T-helper 1 cell treated with Interleukin-12 subunit alpha and Interleukin-12 subunit beta and Interleukin-4 antibody, amounts not matched to agents 30 ng/mL and 1 ng/mL, for 36 hours (primary cell): ENCODE measurements around the gene MAP3K7. TPM values are rescaled to one million over a fixed set of nuclear protein-coding genes. Genes with fewer than 3 reads are reported as not detected.

Experiments used
- intact Hi-C: fragments of 100-400 bp; cut with micrococcal nuclease; formaldehyde crosslinking; loops from one replicate; pipeline ENCODE4 v1.15.1; 2024
- total RNA-seq: library from RNA; stranded (reverse); gene quantifications from 2 replicates; pipeline ENCODE4 v1.2.3, GENCODE V29; 2022

Gene MAP3K7
- total RNA-seq, 1 donor from 2014 or later: 29.9 TPM

GRCh38 chr6:90533615-90534336 lies 53.1 kb downstream of the MAP3K7 start:
- intact Hi-C loops: loop anchor here (2.0 to 5.0 kb wide), 2 partner anchors 51 to 236 kb away; partner anchors contain the start of gene BACH2

GRCh38 chr6:90530882-90531281 lies 56.0 kb downstream of the MAP3K7 start:
- intact Hi-C loops: loop anchor here (5.0 kb wide), 1 partner anchor 234 kb away; the partner anchor contains the start of gene BACH2

- intact Hi-C loops: no loop called here
Measured at GRCh38 chr6:90525421-90525820, 61.5 kb downstream of the MAP3K7 start.

GRCh38 chr6:90523779-90524310 lies 63.0 kb downstream of the MAP3K7 start:
- intact Hi-C loops: no loop called here

- intact Hi-C loops: no loop called here
Measured at GRCh38 chr6:90521955-90522354, 64.9 kb downstream of the MAP3K7 start.

- intact Hi-C loops: no loop called here
Measured at GRCh38 chr6:90516074-90516660, 70.7 kb downstream of the MAP3K7 start.

- intact Hi-C loops: no loop called here
Measured at GRCh38 chr6:90514496-90514895, 72.4 kb downstream of the MAP3K7 start.

- intact Hi-C loops: loop anchor here (5.0 to 10.0 kb wide), 2 partner anchors 64 to 356 kb away; no protein-coding TSS in a partner anchor
Measured at GRCh38 chr6:90508753-90509152, 78.1 kb downstream of the MAP3K7 start.

GRCh38 chr6:90502866-90503407 lies 83.9 kb downstream of the MAP3K7 start:
- intact Hi-C loops: loop anchor here (10.0 kb wide), 1 partner anchor 362 kb away; no protein-coding TSS in a partner anchor

GRCh38 chr6:90502381-90502780 lies 84.5 kb downstream of the MAP3K7 start:
- intact Hi-C loops: loop anchor here (10.0 kb wide), 1 partner anchor 362 kb away; no protein-coding TSS in a partner anchor

- intact Hi-C loops: loop anchor here (10.0 kb wide), 1 partner anchor 364 kb away; no protein-coding TSS in a partner anchor
Measured at GRCh38 chr6:90500458-90500857, 86.4 kb downstream of the MAP3K7 start.

- intact Hi-C loops: no loop called here
Measured at GRCh38 chr6:90497411-90497810, 89.5 kb downstream of the MAP3K7 start.

- intact Hi-C loops: no loop called here
Measured at GRCh38 chr6:90496258-90497016, 90.4 kb downstream of the MAP3K7 start.

- intact Hi-C loops: no loop called here
Measured at GRCh38 chr6:90495216-90495817, 91.6 kb downstream of the MAP3K7 start.

- intact Hi-C loops: no loop called here
Measured at GRCh38 chr6:90494067-90494780, 92.6 kb downstream of the MAP3K7 start.

- intact Hi-C loops: loop anchor here (2.0 kb wide), 1 partner anchor 437 kb away; no protein-coding TSS in a partner anchor
Measured at GRCh38 chr6:90493332-90493731, 93.5 kb downstream of the MAP3K7 start.

- intact Hi-C loops: loop anchor here (2.0 kb wide), 1 partner anchor 438 kb away; no protein-coding TSS in a partner anchor
Measured at GRCh38 chr6:90492798-90493197, 94.1 kb downstream of the MAP3K7 start.

GRCh38 chr6:90492369-90492768 lies 94.5 kb downstream of the MAP3K7 start:
- intact Hi-C loops: loop anchor here (2.0 kb wide), 1 partner anchor 438 kb away; no protein-coding TSS in a partner anchor

- intact Hi-C loops: no loop called here
Measured at GRCh38 chr6:90490030-90490716, 96.7 kb downstream of the MAP3K7 start.
